ENCODE data around the gene STK39. TPM values are rescaled to one million over a fixed set of nuclear protein-coding genes. Genes with fewer than 3 reads are reported as not detected.
"Not testable (repeated sequence)": the region's sequence is repeated elsewhere in the genome, so short reads cannot be mapped to it uniquely, and the experiment has no call there.

STK39 gene
- total and polyA plus RNA-seq, 2 of the 4 experiments (the other 2 are of a cell fraction), result 11.8 to 16.4 TPM

DNA sequence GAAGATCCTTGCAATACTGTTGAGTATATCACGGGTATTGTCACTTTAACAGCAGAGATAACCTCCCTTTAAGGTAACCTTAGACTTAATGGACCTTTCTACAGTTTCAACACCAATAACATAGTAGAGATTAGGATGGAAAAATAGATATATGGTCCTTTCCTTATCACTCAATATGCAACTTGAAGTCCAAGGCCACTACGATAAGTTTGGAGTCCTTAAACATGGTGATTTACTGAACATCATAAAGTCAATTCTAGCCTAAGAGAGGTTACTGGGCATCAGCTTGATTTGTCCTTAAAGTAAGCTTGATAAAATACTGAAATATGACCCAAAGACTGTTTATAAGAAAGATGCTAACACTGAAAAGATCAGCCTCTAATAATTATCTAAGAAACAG is 203.2 kb downstream of the STK39 start:
- no peak overlapping the region for H3K27ac ChIP-seq (ENCODE audit: insufficient read depth, low read length)
- H2AFZ ChIP-seq (replicated peaks; ENCODE audit: low read length, poor library complexity), result no peak overlapping the region
- in situ Hi-C loops (cut with MboI; ENCODE audit: low sequenced_read_pairs) (no loop called here), dilution Hi-C loops (cut with HindIII; ENCODE audit: low sequenced_read_pairs, unreplicated experiment) (no loop called here), intact Hi-C loops (cut with micrococcal nuclease) (no loop called here)
- BruUV-seq (replicated peaks), result no TSS peak
- TF ChIP-seq POLR2A (IDR thresholded peaks at IDR 0.05; ENCODE audit: low read depth, low read length) (no peak), RCOR1 (IDR thresholded peaks at IDR 0.05; ENCODE audit: insufficient replicate concordance, low read length) (no peak), MXI1 (IDR thresholded peaks at IDR 0.05; ENCODE audit: borderline replicate concordance, low read depth, low read length) (no peak), BHLHE40 (IDR thresholded peaks at IDR 0.05; ENCODE audit: low read depth, low read length) (no peak), RFX5 (IDR thresholded peaks at IDR 0.05; ENCODE audit: low read depth, low read length) (no peak), CHD1 (IDR thresholded peaks at IDR 0.05; ENCODE audit: low read depth, low read length) (no peak), RAD21 (IDR thresholded peaks at IDR 0.05; ENCODE audit: low read length) (no peak), SMC3 (IDR thresholded peaks at IDR 0.05; ENCODE audit: low read depth, low read length) (no peak), CEBPB (IDR thresholded peaks at IDR 0.05; ENCODE audit: low read depth, low read length) (no peak)
- H3K9me3 ChIP-seq (ENCODE audit: control insufficient read depth, insufficient read depth, low read length), result no peaks in the 10 kb centered on the region
- no peak overlapping the region for H4K91ac ChIP-seq (ENCODE audit: insufficient read depth, low read depth, low read length)
- ATAC-seq (ENCODE audit: low read depth), result no peak
- no peak overlapping the region for H3K18ac ChIP-seq (ENCODE audit: low read depth, low read length)
- WGBS, 2 experiments (ENCODE audit: extremely low coverage in 2 of 2, insufficient read length in 1 of 2), result no CpG with 5 or more reads among the region's 2 CpGs
- no peak overlapping the region for H2AK9ac ChIP-seq (replicated peaks; ENCODE audit: low read depth, low read length, poor library complexity)
- peaks cover 8 to 11% of the 10 kb centered on the region in 2 experiments; a peak in 2 of 4 replicates for H3K79me1 ChIP-seq (ENCODE audit: low read depth in 1 of 2, low read length in 2 of 2)
- no peak overlapping the region for H4K5ac ChIP-seq (ENCODE audit: low read depth, low read length)
- no peak overlapping the region for H3K9ac ChIP-seq (ENCODE audit: low read depth, low read length)
- no peak overlapping the region for H2BK120ac ChIP-seq (ENCODE audit: low read depth, low read length)
- CTCF ChIA-PET, result no interaction called here
- H2BK20ac ChIP-seq (ENCODE audit: low read depth, low read length), result no peak overlapping the region
- H3K4me3 ChIP-seq (ENCODE audit: insufficient read depth, low read depth, low read length), result no peak overlapping the region
- no peak for DNase-seq
- peaks cover 3% of the 10 kb centered on the region; the same call in 1 of the 2 replicates for H3K4me1 ChIP-seq (ENCODE audit: control insufficient read depth, insufficient read depth, low read length)
- H2BK15ac ChIP-seq (ENCODE audit: low read depth, low read length), result no peak overlapping the region
- no peak overlapping the region for H2BK5ac ChIP-seq (ENCODE audit: low read depth, low read length, poor library complexity, severe bottlenecking)
- H2AK5ac ChIP-seq (ENCODE audit: low read depth, low read length), result no peak overlapping the region
- H4K20me1 ChIP-seq (ENCODE audit: insufficient read depth, low read length), result no peaks in the 10 kb centered on the region
- H3K36me3 ChIP-seq (ENCODE audit: control insufficient read depth, insufficient read depth, low read length), result peaks cover 3% of the 10 kb centered on the region
- no peak overlapping the region for H3K14ac ChIP-seq (replicated peaks; ENCODE audit: low read depth, low read length)
- H4K8ac ChIP-seq (ENCODE audit: low read depth in 2 of 2, low read length in 2 of 2), result no peak overlapping the region
- H3K9me1 ChIP-seq (ENCODE audit: insufficient read depth, low read length), result peaks cover 4% of the 10 kb centered on the region; the same call in 1 of the 2 replicates
- no peak overlapping the region for H3K4me2 ChIP-seq (ENCODE audit: low read depth, low read length)
- H3K56ac ChIP-seq (ENCODE audit: extremely low read depth, insufficient read depth, low read length), result no peak overlapping the region
- H3K4ac ChIP-seq (ENCODE audit: low read depth, low read length), result no peak overlapping the region
- H3K27me3 ChIP-seq (ENCODE audit: control insufficient read depth, insufficient read depth, low read length), result no peaks in the 10 kb centered on the region
- H3K23ac ChIP-seq (ENCODE audit: low read depth, low read length), result no peak overlapping the region
- POLR2A ChIA-PET (ENCODE audit: unreplicated experiment), result no interaction called here

DNA sequence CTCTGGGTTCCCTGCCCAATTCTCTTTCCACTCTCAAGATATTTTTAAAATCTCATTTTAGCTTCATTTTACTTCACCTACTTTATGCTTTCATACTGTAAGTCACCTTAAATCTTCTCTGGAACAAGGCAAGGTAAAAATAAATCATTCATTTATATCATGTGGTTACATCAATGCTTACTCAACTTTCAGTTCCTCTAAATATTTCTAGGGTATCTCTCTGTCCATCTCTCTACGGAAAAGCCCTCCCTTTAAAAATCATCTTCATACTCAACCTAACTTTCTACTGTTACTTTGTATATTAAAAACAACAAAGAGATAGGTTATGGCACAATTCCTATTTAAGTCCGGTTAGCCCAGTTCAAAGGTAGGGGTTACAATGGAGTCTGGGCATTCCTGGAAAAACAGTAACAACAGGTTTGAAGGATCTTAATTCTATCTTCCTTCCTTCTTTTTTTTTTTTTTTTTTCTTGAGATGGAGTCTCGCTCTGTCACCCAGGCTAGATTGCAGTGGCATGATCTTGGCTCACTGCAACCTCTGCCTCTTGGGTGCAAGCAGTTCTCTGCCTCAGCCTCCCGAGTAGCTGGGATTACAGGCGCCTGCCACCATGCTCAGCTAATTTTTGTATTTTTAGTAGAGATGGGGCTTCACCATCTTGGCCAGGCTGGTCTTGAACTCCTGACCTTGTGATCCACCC is 205.1 kb downstream of the STK39 start:
- POLR2A ChIA-PET (ENCODE audit: unreplicated experiment); H3K27ac ChIP-seq (ENCODE audit: insufficient read depth, low read length); H3K4me1 ChIP-seq (ENCODE audit: control insufficient read depth, insufficient read depth, low read length); BruUV-seq (replicated peaks); H3K4me3 ChIP-seq (ENCODE audit: insufficient read depth, low read depth, low read length); H3K56ac ChIP-seq (ENCODE audit: extremely low read depth, insufficient read depth, low read length); H3K4me2 ChIP-seq (ENCODE audit: low read depth, low read length); H3K27me3 ChIP-seq (ENCODE audit: control insufficient read depth, insufficient read depth, low read length); H4K20me1 ChIP-seq (ENCODE audit: insufficient read depth, low read length); H3K9ac ChIP-seq (ENCODE audit: low read depth, low read length); H3K9me1 ChIP-seq (ENCODE audit: insufficient read depth, low read length); H2AK5ac ChIP-seq (ENCODE audit: low read depth, low read length); H2BK15ac ChIP-seq (ENCODE audit: low read depth, low read length); H3K9me3 ChIP-seq (ENCODE audit: control insufficient read depth, insufficient read depth, low read length); H3K36me3 ChIP-seq (ENCODE audit: control insufficient read depth, insufficient read depth, low read length); H2BK120ac ChIP-seq (ENCODE audit: low read depth, low read length); H2BK20ac ChIP-seq (ENCODE audit: low read depth, low read length); DNase-seq; intact Hi-C loops (cut with micrococcal nuclease); H2BK5ac ChIP-seq (ENCODE audit: low read depth, low read length, poor library complexity, severe bottlenecking); H2AFZ ChIP-seq (replicated peaks; ENCODE audit: low read length, poor library complexity); H4K91ac ChIP-seq (ENCODE audit: insufficient read depth, low read depth, low read length); ATAC-seq (ENCODE audit: low read depth); H4K8ac ChIP-seq (ENCODE audit: low read depth in 2 of 2, low read length in 2 of 2); H2AK9ac ChIP-seq (replicated peaks; ENCODE audit: low read depth, low read length, poor library complexity); H3K14ac ChIP-seq (replicated peaks; ENCODE audit: low read depth, low read length); H3K4ac ChIP-seq (ENCODE audit: low read depth, low read length); H3K23ac ChIP-seq (ENCODE audit: low read depth, low read length); H4K5ac ChIP-seq (ENCODE audit: low read depth, low read length); H3K79me1 ChIP-seq (ENCODE audit: low read depth in 1 of 2, low read length in 2 of 2); in situ Hi-C loops (cut with MboI; ENCODE audit: low sequenced_read_pairs); dilution Hi-C loops (cut with HindIII; ENCODE audit: low sequenced_read_pairs, unreplicated experiment); H3K18ac ChIP-seq (ENCODE audit: low read depth, low read length): not testable (repeated sequence)
- CTCF ChIA-PET, result interaction anchor here (0.6 kb wide), 1 partner anchor 168 kb away, joined by 3 read pairs; no protein-coding TSS in a partner anchor
- 100% methylated on average over 1 of the region's 5 CpGs; no CpG with 5 or more reads in 1 of the 2 experiments for WGBS, 2 experiments (ENCODE audit: extremely low coverage in 2 of 2, insufficient read length in 1 of 2)
